H54 (cell line): ENCODE data around the gene KRT40.

Source experiments
- DNase-seq: peaks from one replicate; pipeline ENCODE4 v3.0.0; 2011; ENCODE audit warnings: low spot score, mixed read lengths; ENCODE audit not compliant: insufficient read length
- FAIRE-seq: peaks from 3 replicates; lab custom pipeline; 2011; peaks lifted over from hg19 to GRCh38; lab: Jason Lieb, UNC
- POLR2A ChIP-seq: IDR thresholded peaks from 2 replicates; pipeline ENCODE4 v1.6.1; 2011; ENCODE audit warnings: low read depth, mild to moderate bottlenecking, low read length

Gene KRT40

DNA sequence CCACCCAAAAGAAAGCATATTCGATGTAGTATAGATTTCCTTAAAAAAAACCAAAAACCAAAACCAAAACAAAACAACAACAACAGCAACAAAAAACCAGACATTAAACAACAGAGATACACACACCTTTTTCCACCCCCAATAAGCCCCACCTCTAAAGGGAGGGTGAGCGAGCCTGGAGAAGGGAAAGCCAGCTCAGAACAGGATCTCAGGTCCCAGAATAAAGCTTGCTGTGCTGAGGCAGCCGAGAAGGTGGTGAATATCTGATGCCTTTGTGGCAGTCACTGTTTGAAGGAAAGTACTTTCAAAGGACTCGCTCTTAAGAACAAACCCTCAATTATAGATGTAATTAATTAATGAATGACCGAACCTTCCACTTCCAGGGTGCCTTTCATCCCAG lies 47.1 kb downstream of the KRT40 start:
- no peak for DNase-seq
- TF ChIP-seq POLR2A, result no peak
- no peak for FAIRE-seq

DNA sequence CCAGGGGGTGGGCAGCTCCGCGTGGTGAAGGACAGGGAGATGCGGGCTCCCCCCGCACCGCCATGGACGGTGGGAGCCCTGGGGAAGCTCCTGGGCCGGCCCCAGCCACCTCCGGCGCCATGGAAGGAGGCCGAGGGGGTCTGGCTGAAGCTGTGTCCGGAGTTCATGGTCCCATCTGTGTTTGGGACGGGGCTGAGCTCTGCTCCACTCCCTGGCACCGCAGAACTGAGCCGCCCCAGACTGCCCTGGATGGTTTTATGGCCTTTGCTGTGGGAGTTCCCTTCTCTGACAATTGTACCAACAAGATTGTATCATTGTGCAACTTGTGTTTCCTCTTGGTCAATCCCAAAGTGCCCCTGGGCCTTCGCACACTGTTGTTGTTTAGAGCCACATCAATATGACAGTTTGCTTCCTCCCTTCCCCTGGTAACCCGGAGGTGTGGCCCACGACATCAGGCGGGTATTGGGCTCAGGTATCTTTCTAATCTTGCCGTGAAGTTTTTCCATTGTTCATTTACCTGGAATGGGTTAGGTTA lies 47.6 kb downstream of the KRT40 start:
- TF ChIP-seq POLR2A, result no peak
- DNase-seq (no peak), FAIRE-seq (no peak)

DNA sequence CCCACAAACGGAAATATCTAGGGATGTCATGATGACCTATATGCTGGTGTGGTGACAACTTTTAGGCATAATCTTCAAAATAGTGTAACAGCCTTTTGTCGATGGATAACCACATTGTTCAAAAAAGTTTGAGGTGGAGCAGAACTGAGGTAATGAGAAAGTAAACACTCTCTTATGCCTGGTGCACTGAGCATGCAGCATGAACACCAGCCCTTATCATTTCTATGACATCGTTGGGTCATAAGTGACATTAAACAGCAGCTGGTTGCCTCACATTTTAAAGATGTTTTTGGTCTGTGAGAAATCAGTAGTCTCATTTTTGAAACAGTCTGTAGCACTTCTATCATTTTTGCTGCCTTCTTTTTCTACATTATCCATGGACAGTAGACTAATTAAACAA lies 48.5 kb downstream of the KRT40 start:
- FAIRE-seq, result no peak
- no peak for DNase-seq
- no peak for TF ChIP-seq POLR2A

DNA sequence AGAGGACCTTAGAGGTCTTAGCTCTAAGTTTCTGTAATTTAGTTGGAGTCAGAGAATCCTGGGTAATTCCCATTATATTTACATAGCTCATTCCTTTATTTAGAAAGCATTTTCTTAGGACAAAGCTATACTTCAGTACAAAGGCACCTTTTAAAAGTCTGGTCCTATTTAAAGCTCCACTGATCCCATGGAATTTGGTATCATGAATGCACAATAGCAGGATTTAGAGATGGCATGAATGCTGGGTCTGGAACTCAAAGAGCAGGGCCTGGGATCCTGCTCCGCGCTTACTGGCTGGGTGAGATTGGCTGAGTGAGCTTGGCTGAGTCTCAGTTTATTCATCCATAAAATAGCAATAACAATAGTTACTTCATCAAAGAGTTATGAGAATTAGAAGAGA lies 51.5 kb downstream of the KRT40 start:
- FAIRE-seq (no peak), DNase-seq (no peak)
- no peak for TF ChIP-seq POLR2A

DNA sequence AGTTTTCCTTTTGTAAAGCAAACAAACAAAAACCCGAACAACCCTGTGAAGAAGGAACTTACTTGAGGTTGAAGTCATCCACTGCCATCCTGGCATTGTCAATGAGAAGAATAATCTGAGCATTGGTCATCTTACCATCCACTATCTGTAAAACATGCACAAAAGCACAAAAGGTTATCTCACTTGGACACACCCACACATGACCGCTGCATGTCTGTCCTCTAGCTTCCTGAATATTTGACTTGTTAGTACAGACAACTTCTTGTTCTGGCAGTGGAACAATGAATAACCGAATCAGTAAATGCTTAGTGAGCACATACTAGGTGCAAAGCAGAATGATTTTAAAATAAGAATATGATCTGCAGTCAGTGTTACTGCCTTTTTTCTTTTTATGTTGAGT lies 52.8 kb downstream of the KRT40 start:
- FAIRE-seq (no peak), DNase-seq (no peak)
- TF ChIP-seq POLR2A, result no peak
